GM21381 (cell line): ENCODE measurements around the gene TMEM238.
"Not testable (repeated sequence)": the region's sequence is repeated elsewhere in the genome, so short reads cannot be mapped to it uniquely, and the experiment has no call there.

Source experiments
- ATAC-seq: cut with Tn5 transposase; IDR thresholded peaks from one replicate; pipeline ENCODE4 v1.9.1; 2021; ENCODE audit warnings: mild to moderate bottlenecking, moderate library complexity; ENCODE audit not compliant: unreplicated experiment

The TMEM238 gene, protein sequence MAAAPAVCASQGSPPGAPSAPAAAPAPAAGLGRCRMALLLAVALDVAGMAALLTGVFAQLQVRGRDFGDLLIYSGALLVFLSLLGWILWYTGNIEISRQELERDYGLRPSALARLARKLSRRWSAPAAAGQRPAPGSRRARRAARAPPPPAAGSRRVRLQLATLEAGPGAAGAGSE

DNA sequence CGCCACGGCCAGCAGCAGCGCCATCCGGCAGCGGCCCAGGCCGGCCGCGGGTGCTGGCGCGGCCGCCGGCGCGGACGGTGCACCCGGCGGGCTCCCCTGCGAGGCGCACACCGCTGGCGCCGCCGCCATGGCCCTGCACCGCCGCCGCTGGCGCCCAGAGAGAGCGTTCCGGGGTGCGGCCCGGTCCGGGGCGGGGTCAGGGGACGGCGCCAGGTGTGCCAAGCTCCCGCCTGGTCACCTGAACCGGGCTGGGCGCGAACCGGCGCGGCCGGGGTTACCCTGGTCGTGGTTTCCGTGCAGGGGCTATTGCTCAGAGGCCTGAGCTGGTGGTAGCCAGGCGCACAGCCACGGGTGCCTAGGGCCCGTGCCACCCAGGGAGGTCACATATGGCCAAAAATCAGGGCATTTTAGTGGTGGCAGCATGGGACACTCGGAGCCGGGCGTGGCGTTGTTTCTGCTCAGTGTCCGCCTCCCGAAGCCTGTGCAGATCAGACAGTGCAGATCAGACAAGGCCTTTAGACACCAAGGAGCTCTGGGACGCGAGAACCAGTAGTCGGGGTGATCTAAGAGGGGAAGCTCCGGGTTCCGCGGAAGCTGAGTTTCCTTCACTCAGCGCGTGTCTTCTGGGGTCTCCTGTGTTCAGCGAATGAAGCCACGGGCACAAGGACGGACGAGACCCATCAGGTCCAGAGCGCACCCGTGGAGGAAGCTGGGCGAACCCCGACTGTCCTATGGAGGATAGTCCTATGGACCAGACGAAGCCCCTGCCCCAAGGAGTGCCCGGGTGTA is at the start of gene TMEM238:
TSS of gene TMEM238 (minus strand) at position 162 of the 789 bp plus-strand sequence. CDS start at position 129, 33 bp downstream.
- ATAC-seq = no peak

DNA sequence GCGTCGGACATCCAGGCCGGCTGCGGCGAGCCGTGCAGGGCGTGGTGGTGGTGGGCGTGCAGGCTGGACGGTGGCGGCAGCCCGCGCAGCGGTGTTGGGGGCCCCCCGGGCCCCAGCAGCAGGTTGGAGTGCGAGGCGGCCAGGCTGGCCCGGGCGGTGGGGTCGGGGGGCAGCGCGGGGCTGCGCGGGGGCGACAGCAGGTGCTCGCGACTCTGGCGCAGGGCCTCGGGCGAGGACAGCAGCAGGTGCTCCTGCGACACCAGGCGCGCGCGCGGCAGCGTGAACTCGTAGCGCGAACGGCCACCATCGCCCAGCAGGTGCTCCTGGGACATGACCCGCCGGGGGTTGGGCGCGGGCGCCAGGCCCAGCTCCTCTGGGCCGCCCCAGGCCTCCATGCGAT is 49.2 kb upstream of the TMEM238 start:
- no peak for ATAC-seq

DNA sequence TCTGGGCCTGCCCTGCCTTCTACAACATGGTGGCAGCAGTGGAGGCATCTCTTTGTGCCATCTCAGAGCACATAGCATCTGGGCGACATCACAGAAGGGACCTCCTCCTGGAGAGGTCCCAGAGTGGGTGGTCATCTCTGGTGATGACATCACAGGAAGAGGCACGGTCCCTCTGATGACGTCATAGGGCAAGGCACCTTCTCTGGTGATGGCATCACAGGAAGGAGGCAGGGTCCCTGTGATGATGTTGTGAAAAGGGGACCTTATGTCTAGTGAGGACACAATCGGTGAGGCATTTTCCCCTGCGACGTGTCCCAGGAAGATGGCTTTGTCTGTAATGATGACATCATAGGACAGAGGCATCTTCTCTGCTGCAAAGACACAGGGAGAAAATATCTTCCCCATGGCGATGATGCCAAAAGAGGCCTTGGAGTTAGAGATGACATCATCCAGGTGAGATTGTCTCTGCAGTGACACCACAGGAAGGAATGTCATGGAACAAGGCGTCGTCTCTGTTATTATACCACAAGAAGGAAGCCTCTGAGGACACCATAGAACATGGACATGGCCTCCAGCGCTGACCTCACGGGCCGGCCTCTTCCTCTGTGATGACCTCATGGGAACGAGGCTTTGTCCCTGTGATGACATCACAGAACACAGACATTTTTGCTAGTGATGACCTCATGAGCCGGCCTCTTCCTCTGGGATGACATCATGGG is 48.3 kb upstream of the TMEM238 start:
- no peak for ATAC-seq

DNA sequence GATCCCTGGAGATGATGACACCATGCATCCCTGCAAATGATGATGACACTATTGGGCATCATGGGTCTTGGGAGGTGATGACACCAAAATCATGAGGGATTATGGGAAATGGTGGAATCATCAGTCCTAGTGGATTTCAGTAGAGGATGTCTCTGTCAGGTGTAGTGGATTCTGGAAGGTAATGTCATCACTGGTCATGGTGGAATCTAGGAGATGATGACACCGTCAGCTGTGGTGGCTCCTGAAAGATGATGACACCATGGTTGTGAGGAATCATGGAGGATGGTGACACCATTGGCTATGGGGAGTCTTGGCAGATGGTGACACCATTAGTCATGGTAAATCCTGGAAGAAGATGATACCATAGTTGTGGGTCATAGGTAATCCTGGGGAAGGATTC is 47.1 kb upstream of the TMEM238 start:
- no peak for ATAC-seq

DNA sequence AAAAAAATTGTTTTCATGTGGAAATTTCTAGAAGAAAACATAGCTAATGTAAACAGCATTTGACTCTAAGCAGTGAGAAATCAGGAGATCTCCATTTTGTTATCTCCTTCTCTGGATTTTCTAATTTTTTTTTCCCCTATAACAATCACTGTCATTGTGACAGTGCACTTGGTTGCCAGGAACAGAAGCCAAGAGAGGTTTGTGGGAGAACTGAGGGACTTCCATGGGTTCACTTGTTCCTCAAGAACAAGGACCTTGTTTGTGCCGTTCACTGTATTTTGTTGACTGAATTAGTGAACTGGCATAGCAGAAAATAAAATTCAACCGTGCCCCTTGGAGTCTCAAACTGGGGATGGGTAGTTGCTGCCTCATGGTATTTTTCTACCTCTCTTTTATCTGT is 42.0 kb upstream of the TMEM238 start:
- no peak for ATAC-seq

DNA sequence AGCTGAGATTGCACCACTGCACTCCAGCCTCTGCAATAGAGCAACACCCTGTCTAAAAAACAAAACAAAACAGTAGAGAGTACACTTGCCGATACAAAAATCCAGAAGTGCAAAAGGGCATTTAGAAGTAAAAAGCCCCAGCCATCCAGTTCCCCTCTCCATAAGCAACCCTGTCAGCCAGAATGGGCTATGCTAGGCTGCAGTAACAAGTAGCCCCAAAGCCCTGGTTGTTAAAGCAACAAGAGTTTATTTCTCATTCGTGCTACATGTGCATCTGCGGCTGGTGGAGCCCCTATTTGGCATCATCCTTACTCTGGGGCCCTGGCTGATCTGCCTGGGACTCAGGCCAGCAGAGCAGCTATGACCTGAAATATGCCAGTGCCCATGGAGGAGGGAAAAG is 40.4 kb upstream of the TMEM238 start:
- no peak for ATAC-seq

DNA sequence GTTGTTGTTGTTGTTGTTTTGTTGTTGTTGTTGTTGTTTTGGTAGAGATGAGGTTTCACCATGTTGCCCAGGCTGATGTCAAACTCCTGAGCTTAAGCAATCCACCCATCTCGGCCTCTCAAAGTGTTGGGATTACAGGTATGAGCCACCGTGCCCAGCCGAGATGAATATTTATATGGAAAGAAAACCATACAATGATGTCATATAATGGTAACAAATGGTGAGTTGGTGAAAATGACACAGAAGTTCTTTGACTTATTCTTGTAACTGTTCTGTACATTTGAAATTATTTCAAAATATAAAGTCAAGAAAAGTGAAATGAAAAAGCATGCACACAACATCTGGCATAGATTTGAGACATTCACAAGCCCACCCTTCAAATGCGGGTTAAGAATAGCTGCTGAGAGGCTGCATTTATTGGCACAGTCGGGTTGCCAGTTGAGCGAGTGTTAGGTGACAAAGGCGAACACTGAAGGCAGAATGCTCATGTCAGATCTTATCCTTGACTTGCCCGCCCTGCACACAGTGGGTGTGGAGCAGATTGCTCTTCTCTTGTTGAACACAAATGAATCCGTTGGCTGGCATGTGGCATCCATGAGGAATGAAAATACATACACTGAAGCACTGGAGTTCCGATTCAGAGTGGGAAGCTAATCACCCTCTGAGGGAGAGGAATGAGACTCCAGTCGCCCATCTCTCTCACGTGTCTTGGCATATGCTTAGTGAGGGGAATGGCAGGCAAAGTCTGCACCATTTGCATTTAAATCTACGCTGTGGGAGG is 39.3 kb upstream of the TMEM238 start:
- no peak for ATAC-seq

DNA sequence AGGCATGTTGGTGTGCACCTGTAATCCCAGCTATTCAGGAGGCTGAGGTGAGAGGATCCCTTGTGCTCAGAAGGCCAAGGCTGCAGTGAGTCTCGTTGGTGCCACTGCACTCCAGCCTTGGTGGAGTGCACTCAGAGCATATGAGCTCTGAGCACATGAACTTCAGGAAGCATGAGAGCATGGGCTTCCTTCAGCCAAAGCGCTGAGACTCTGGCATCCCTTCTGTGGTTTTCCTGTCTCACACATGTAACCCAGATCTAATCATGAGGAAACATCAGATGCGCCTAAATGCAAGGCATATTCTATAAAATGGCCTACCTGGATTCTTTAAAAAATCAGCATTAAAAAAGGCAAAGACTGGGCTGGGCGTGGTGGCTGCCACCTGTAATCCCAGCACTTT is 37.2 kb upstream of the TMEM238 start:
- ATAC-seq = not testable (repeated sequence)

DNA sequence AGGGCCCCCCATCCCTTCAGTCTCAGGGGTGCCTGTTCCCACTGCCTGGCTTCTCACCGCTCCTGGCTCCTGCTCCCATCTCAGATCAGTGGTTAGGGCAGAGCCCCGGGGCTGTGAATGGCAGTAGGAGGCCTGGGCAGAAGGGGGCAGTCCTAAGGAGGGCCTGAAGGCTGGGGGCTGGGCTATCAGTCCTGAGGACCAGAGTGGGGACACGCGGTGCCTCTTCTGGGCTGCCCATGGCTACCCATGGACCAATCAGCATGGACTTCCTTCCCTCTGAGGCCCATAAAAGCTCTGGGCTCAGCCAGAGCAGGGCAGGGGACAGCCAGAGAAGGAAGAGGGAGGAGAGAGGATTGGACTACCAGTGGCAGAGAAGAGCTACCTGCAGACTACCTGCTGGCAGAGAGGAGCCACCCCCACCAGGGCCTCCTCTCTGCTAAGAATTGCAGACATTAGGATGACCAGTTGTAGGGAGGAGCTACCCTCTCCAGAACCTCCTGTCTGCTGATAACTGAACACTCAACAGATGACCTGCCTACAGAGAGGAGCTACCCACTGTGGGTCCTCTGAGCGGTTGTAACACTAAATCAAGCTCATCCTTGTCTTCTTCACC is 35.6 kb upstream of the TMEM238 start:
- ATAC-seq = no peak

DNA sequence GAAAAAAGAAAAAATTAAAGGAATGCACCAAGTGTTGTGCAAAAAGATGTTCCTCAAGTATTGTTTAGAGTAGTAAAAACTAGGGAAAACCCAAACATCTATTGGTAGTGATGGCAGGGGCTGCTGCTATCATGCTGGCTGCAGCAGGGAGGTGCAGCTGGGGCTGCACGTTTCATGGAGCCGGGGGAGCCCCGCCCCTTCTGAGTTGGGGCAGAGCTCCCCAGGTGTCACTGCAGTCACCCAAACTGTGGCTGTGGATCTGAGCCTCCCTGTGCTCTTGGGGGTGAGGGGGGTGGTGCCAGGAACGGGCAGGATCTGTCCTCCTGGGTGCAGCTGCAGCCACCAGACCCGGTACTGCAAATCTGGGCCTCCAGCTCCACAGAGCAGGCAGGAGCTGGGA is 35.0 kb upstream of the TMEM238 start:
- ATAC-seq = no peak

DNA sequence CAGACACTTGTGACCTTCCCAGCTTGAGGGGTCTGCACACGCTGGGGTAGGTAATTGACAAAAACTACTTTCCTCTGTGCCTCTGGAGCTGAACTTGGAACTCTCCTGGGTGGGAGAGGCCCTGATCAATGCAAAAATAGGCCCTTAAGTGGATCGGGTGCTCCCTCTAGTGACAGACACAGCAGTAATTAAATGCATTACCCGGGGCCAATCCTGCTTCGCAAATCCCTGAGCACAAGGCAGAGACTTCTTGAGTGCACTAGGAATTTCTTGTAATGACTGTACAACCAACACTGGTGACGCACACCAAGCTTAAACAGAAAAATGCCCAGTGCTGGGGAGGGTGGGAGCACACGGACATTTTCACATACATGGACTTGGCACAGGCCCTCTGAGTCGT is 34.1 kb upstream of the TMEM238 start:
- ATAC-seq = no peak

DNA sequence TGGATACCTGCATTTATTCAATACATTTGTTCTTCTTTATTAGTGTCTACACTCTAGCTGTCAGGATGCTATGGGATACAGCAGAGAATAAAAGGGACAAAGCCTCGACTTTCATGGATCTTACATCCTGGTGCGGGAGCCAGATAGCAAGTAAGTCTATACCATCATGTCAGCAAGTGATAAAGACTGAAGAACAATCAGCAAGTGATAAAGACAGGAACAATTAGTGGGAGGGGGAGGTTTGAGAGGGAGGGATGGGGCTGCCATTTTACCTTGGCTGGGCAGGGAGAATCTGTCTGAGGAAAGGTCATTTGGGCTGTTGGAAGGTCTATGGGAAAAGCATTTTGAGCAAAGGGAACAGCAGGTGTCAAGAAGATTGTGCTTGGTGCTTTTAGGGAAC is 26.1 kb upstream of the TMEM238 start:
- no peak for ATAC-seq

DNA sequence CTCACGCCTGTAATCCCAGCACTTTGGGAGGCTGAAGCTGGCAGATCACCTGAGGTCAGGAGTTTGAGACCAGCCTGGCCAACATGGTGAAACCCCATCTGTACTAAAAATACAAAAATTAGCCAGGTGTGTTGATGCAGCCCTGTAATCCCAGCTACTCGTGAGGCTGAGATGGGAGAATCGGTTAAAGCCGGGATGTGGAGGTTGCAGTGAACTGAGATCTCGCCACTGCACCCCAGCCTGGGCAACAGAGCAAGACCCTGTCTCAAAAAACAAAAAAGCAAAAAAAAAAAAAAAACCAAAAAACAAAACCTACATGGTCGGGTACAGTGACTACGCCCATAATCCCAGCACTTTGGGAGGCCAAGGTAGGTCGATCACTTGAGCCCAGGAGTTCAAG is 25.1 kb upstream of the TMEM238 start:
- not testable (repeated sequence) for ATAC-seq

DNA sequence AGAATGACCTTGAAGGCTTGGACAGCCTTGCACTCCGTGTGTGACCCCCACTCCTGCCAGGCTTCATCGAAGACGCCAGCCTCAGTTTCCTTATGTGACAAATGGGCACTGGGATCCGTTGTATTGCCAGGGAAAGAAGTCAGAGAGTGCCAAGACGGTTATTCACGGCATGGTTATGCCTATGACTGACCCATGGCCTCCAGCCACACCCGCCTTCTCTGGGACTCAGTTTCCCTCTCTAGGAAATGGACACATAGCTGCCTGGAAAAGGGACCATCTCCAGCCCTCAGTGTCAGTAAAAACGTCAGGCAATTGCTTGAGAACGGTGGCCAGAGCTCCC is 24.4 kb upstream of the TMEM238 start:
- ATAC-seq = no peak

DNA sequence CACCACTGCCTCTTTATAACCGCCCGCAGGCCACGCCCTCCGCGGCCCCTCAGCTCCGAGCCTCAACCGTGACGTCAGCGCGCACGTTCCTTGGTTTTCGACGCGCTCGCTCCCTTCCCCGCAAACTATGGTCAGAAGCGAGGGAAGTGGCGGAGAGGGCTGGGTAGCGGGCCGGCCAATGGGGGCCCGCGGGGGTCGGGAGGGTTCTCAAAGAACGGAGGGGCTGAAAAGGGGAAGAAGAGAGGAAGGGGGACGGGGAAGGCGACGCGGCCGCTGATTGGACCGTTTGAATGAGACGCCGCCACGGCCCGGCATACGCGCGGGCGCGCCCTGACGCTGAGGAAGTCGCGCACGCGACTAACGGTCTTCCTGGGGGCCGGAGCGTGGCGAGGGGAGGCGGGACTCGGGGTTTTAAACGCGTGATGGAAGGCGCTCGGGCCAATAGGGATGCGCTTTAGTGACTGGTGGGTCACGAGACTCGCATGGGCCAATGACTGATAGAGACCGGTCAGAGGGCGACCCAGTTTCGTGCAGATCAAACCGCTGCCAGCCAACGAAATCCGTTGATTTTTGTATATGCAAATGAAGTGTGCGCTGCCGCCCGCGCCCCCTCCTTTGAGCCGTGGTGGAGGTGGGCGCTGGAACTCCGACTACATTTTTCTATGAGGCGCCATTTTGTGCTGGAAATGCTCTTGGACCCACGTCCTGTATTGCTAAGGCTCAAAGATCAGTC is 23.9 kb upstream of the TMEM238 start:
- ATAC-seq = peak; percentile 78

DNA sequence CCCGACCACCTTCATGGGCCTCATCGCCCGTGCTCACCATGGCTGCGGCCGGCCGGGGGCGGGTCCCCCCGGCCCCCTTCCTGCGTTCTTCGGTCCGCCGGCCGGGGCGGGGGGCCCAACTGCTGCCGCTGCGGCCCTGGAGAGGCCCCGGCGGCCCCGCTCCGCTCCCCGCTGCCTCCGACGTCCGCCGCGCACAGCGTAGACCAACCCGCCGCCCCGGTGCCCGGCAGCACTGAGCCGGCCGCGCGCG is 23.4 kb upstream of the TMEM238 start, which contains the start of gene UBE2S:
TSS of gene UBE2S (minus strand) at position 239 of the 250 bp plus-strand sequence. CDS start at position 40, 199 bp downstream.
- peak; percentile 20 for ATAC-seq

DNA sequence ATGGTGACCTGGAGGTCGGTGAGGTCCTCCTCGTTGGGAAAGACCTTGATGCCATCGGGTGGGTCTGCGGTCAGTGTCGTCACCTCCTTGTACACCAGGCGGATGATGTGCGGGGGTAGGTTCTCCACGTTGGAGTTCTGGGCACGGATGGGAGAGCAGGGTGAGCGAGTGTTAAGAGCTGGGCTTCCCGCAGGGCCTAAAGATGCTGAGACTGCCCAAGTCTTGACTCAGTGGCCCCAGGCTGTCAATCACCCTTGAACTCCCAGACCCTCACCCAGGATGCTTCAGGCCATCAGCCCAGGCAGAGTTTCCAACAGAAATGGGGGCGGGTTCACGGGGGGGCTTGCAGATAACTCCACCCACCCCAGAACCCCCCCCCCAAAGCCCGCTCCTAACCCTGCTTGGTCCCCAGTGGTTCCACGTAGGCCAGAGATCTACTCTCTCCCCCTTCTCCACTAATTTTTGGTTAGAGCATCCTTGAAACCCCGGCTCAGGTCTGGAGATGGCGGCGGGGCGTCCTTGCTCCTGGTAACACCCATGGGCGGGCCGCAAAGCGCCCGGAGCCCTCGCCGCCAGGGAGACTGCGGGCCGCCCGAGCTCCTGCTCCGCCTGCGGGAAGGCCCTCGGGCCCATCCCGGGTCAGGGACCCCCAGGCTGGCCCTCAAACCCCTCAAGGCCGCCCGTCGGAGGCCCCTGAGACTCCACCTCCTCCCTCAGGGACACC is 22.9 kb upstream of the TMEM238 start:
- no peak for ATAC-seq

DNA sequence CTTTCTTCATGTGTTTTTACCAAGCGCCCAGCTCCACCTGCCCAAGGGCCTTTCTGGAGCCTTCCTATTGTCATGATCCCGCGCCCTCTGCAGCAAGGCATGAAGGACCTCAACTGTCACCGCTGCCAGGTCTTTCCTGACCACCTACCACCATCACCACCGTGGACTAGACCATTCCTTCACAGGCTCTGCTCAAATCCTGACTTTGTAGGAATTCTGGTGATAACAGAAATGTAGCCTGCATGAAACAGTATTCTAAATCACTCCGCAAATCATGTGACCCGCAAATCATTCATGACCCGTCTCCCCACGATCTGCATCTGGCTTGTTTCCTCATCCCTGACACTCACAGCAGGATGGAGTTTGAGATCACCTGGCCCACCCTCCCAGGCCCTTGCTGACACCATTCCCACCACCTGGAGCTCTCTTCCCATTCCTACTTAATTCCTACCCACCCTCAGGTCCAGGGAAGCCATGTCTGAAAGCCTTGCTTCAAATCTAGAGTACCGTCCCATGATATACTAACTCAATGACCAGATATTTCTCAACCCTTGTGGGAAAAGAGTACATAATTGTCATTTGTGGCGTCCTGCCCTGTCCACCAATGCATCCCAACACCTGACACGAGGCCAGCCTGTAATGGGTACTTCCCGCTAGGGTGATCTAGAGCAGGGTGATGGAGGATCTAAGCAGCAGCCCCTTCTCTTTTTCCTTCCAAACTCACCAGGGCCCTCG is 22.2 kb upstream of the TMEM238 start:
- ATAC-seq = no peak

DNA sequence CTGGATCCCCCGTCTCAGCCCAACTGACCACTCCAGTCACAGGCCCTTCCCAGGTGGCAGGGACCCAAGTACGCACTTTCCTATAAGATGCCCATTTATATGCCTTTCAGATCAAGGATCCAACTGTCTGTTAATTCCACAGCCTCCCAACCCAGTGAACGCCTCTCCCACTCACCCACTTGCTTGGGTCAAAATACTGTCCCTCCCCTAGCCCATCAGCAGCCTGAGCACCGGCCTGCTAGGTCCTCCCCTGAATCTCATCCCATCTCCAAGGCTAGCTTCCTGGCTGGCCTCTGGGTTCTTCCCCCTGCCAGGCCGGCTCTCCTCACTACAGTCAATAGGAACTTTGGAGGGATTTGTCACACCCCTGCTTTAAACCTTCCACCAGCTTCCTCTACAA is 21.5 kb upstream of the TMEM238 start:
- no peak for ATAC-seq
